Smooth muscle cell of the brain vasculature (primary cell): ENCODE data around the gene DCLK2.

Source experiments
- DNase-seq: peaks from one replicate; pipeline ENCODE4 v3.0.0-alpha.2; 2012; ENCODE audit warnings: low read depth, low spot score

DCLK2 gene

DNA sequence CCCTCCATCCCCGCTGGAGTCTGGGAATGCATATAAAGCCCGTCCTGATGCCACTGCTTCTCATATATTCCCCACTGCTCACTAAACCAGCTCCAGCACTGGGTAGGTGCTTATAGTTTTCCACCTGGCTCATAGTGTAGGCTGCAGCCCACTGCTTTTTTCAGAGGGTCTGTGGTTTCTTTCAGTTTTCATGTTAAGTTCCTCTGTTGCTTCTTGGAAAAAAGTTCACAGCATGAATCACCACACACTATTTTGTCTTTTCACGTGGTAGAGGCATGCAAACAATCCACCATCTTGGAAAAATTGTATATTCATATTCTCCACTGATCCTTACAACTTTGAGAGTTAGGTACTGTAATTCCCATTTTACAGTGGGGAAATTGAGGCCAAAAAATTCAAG lies 39.4 kb downstream of the DCLK2 start:
- no peak for DNase-seq

DNA sequence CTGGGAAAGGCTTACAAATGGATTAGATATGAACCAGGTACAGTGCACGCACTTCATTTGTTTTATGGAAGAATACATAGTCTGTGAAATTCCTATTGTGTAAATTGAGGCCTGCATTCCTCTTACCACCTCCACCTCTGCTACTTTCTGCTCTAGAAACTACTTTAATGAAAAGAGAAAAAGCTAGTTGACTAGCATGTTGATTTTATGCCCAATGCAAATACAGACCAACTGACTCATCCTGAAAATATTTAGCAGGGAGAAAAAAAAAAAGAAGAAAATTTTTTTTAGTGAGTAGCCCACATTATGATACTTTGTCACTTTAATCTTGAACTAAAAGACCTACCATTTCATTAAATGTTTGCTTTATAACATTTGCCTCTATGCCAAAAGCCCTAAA lies 41.2 kb downstream of the DCLK2 start:
- no peak for DNase-seq

DNA sequence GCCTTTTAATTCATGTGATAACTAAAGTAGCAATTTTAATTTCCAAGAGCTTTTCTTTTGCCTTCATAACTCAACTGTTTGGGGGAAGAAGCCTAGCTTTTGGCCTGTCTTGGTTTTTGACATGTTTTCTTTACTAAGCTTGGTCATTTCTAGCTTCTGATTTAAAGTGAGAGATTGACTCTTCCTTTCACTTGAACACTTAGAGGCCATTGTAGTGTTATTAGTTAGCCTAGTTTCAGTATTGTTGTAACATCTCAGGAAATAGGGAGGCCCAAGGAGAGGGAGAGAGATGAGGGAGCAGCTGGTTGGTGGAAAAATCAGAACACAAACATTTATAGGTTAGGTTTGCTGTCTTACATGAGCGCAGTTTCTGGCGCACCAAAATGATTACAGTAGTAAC lies 44.8 kb downstream of the DCLK2 start:
- DNase-seq: no peak

DNA sequence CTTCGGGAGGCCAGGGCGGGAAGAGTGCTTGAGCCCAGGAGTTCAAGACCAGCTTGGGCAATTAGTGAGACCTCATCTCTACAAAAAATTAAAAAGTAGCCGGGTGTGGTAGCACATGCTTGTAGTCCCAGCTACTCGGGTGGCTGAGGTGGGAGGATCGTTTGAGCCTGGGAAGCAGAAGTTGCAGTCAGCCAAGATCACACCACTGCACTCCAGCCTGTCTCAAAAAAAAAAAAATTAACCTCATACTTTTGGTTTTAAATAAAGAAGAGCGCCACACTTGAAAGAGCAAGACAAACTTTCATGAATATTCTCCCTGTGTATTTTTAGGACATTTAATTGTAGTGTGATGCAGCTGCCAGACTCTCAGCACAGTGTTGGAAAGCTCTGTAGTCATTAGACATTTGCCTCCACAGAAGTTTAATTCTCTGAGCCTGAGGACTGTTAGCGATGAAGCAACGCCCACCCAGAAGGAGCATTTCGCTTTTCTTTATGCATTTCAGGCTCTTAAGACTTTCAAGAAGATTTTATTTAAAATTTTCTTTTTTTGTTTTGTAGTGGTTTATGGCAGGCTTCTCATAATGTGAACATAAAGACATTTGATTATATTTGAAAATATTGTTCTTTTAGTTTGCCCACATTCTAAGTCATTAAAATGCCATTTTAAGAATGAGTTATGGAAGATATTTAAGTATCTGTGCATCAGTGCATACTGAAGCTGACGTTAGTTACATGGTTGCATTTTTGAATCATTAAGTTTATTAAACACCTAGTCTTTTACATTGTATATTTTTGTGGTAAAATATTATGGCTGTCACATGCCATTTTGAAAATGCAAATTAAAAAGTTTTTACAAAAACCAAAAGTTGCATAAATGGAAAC lies 45.8 kb downstream of the DCLK2 start:
- no peak for DNase-seq

DNA sequence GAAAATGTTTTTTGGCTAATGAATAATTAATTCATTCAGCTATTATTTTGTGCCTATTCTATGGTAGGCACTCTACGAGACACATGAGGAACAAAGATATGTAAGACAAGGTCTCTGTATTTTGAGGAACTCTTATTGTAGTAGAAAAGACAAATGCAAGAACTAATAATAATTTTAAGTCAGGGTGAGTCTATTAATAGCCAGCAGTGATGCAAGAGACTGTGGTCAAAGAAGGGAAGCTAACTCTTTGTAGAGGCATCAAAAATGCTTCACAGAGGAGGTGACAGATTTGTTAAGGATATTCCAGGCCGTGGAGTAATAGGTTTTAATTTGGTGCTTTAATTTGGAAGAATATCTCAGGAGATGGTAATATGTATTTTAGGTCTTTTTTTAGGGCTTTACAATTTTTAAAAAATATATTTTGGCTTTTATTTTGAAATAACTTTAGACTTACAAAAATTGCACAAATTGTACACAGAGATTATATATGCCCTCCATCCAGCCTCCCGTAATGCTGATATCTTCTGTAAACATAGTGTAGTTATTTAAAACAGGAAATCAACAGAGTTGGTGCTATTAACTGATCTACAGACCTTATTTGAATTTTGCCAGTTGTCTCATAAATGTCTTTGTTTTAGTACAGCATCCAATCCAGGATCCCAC lies 48.1 kb downstream of the DCLK2 start:
- no peak for DNase-seq

DNA sequence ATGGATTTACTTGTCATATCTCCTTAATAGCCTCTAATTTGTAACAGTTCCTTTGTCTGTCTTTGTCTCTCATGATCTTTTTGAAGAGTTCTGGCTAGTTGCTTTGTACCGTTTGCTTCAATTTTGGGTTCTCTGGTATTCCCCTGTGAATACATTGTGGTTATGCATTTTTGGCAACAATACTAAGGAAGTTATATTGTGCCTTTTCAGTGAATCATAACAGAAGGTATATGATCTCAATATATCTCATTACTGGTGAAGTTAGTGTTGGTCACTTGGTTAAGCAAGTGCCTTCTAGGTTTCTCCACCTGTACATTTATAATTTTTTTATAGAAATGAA lies 48.6 kb downstream of the DCLK2 start:
- no peak for DNase-seq

DNA sequence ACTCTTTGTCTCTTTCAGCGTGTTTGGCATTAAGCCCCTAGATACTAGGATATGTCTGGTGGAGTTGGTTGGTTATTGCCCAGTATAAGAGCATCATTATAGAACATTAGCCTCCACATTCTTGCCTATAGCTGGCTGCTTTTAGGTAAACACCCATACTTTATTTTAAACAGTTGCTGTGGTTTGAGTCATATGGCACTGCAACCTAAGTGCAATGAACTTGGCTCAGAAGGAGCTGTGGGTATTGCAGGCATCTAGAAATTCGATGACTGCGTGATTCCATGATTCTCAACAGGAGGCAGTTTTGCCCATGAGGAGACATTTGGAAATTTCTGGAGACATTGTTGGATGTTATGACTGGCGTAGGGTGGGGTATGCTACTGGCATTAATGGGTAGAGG lies 49.5 kb downstream of the DCLK2 start:
- DNase-seq: no peak

DNA sequence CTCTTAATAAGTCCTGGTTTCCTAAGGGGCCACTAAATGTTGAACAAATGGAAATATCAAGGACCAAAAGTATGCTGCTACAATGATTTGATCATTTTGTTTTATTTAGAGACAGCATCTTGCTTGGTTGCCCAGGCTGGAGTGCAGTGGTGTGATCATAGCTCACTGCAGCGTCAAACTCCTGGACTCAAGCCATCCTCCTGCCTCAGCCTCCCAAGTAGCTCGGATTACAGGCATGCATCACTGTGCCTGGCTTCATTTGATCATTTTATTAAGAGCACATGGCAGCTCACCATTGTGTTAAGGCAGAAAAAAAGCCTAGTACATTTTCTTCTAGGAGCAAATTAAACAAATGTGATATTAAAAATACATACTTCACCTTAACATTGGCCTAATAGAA lies 52.7 kb downstream of the DCLK2 start:
- DNase-seq: no peak

DNA sequence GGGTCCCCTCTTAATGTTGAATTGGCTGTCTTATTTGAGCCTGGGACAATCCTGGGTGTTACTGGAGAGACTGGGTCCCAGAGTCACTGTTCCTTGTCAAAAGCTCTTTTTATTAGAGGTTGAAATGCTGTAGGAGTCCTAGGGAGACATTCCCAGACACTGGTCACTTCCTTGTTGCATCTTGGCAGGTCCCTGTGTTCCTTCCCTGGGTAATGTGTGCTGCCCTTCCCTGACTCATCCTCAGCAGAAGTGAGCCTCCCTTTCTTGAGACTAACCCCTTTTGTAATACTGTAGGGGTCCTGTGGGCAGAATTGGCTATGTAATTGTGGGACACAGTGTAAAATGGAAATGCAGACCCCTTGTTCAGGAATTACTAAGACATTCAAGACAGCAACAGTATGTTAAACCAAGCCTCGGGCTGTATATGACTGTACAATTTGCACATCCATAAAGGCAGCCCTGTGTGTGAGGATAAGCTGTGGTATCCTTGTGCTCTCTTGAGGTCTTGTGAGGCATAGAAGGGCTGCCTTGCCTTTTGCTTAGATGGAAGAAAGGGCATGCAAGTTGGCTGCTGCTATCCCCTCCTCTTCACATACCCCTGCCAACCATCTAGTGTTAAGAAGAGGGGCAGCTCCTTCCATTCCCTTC lies 53.5 kb downstream of the DCLK2 start:
- DNase-seq: no peak

DNA sequence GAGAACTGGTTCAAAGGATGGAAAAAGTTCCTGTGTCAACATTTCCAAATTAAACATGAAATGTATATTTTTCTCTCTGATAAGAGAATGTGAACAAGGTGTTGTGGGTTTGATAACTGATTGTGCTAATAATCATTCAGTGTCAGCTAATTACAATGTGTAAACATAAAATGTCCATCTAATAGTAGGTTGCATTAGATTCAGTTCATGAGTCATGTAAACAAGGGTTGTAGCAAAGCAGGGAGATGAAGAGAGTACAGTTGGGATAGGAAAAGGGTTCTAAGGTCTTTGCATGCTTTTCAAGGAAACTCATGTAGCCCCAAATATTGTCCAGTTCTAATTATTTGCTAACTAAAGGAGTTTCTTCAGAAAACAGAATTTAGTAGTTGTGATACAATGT lies 55.4 kb downstream of the DCLK2 start:
- no peak for DNase-seq

DNA sequence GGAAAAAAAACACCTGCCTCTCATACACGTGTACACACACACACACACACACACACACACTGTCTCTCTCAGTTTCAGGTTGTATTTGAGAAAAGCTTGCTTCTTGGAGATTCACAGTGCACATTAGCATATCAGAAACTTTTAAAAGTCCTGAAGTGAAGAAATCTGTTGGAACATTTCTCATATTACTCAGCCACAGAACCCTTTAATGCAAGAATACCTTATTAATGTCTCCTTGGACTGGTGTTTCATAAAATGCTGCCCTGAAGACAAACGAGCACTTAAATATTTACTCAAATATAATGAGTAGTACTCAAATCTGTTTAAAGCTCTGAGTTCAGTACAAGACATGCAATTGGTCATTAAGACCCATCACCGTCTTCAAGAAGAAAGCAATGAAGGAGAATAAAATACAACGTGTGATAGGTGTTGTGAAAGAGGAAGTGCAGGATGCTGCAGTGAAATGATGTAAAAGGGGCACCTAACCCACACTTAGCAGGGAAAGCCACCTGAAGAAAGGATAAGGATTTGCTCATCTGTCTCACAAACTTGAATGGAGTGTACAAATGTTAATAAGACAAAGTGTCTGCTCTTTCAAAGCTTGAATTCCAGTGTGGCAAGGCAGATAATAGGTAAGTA lies 57.0 kb downstream of the DCLK2 start:
- no peak for DNase-seq

DNA sequence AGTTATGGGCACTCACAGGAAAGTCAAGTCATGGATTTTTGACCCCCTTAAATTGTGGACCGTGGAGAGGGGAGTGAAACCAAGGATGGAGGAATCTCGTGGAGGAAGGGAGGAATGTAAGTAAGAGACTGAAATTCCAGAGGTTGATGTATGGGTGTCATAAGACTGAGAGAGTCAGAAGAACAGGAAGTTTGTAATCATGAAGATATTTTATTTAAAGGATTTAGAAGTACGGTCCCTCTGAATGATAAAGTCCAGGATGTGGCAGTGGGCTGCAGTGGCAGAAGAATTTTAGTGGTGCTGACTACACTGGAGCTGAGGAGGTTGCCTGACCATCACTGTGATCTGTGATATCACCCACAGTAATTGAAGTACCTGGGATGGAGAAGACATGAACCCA lies 57.8 kb downstream of the DCLK2 start:
- DNase-seq: no peak

DNA sequence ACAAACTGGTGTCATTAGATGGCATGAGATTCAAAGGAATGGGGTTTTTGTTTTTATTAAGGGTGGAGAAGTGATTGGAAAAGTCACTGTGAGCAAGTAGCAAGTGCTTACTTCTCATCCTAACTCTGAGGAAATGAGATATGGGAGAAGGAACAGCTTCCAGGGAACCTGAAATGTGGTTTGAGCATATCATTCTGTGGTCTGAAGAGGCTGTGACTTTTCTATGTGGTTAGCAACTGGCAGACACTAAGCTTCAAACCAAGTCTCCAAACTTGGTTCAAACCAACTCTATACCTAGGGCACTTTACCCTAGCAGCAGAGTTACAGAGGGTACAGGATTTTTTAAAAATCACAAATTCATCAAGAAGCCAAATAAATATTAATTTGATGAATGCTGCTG lies 58.2 kb downstream of the DCLK2 start:
- DNase-seq: no peak

DNA sequence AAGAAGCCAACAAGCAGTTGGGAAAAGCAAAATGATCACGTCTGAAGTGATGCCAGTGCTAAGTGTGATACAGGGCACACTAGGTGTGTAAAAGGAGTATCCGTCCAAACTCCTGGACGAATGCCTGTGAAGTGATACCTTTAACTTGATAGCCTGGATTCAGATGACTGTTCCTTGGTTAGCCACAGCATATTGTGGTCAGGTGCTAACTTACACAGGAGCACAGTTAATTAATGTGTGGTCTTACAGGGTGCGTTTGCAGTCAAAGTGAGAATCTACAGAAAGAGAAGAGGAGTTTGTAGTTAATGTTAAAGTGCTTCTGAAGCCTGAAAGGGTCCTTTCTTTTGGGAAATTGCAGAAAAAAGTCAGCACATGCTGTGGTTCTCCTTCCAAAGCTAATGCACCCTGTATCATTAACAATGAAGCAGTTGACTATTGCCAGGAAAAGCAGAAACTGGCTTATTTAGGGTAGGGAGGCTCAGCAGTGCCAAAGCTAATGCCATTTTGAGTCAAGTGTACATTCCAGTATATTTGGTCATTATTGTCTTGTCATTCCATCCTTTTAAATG lies 61.1 kb downstream of the DCLK2 start:
- DNase-seq: no peak

DNA sequence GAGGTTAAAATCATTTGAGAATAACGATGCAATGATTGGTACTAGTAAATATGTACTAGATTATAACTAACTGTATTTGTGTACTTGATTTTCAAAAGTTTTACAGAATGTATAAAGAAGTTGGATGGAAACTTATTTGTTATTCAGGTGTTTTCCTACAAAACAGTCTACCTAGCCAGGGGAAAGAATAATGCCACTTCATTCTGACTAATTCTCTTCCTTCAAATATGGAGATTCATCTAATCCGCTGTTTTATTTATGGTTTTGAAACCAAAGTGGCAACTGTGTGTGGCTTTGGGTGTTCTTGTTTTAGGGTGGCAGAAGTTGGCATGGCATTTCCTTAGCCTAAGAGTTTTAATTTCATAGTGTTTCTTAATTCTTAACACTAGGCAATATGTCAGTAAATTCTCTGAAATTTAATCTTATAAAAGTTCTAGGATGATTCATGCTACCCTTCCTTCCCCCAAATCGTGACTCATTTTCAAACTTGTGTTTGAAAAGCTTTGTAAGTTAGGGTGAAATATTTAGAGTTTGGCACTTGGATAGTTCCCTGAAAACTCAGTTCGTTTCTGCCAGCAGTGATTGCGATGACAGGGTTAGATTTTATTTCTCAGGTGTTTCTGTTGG lies 62.6 kb downstream of the DCLK2 start:
- DNase-seq: no peak

DNA sequence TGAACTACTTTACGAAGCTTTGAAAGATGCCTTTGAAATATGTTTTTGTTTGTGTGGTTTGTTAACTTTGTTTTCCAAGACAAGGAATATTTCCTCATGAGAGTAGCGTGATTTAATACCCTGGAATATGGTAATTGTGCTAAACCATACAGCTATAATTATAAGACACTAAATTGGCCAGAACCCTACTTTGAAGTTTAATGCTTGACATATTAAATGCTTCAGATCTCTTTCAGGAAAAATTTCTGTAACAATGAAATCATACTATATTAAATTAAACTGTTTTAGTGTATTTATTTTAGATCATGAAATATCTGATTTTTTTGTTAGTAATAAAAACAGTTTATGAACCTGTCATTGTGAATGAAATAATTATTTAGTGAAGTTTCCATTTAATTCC lies 63.5 kb downstream of the DCLK2 start:
- DNase-seq: no peak

DNA sequence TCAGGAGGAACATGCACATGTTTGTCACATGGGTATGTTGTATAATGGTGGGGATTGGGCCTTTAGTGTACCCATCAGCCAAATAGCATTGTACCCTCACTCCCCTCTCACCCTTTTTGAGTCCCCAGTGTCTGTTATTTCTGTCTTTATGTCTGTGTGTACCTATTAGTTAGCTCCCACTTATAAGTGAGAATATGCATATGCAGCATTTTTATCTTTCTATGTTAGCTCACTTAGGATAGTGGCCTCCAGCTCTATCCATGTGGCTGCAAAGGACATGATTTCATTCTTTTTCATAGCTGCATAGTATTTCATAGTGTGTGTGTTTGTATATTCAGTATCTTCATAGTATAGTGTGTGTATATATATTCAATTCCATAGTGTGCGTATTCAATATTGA lies 64.6 kb downstream of the DCLK2 start:
- DNase-seq: no peak

DNA sequence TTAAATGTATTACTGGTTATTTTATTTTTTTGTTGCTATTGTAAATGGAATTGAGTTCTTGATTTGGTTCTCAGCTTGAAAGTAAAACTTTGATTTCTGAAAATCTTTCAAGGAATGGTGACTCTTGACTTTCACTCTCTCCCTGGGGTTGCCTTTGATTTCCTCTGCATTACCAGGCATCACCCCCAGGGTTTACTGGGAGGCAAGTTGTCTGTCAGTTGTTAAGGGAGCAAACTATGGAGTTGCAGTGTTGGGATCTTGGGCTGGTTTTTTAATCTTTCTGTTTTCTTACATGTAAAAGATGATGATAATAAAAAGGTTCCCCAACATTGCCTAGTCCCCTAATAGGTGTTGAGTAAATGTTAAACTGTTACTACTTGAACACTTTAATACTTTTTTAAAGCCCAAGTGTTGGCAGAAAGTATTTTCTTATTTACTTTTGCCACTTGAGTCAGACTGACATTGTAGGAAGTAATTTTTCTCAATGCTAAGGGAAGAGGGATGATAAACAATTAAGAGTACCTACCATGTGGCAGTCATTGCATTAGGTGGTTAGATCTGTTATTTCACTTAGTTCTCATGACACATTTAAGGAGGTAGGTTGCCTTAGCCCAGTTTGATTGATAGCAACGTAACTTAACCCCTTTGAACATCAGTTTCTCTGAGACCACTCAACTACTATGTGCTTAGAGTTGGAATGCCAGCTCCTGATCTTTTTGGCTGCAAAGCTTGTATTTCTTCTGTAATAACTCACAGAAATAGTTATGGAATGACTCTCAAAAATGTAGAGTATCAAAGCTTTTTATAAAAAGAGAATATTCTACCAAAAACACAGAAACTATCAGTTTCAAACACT lies 67.1 kb downstream of the DCLK2 start:
- DNase-seq: no peak

DNA sequence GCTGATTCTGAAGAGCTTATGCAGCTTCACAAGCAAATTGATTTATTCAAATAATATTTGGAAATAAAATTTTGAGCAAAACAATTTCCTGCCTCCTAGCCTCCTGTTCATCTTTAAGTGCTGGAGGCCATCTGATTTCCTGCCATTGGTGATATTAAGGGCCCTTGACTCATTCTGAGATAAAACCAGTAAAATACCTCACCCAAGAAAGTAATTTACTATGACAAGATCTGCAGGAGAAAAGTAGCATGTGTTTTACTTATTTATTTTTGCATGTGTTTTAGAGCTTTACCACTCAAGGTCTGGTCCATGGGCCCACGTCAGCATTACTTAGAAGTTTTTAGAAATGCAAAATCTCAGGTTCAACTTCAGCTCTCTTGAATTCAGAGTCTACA lies 67.7 kb downstream of the DCLK2 start:
- DNase-seq: no peak

DNA sequence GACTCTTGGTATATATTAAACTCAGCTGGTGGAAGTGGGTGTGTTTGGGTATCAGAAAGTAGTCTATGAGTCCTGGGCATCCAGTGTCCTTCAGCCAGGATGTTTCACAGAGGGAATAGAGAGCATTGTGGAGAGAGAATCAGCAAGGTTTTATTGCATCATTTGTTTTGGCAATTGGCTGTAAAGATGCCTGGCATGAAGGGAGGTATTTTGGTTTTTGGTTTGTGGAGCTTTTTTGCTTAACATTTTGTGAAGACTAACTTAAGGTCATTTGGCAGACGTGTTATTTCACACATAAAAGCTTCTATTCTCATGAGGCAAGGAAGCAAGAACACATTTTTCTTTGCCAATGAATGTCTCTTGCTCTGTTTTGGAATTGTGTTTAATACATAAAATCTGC lies 71.1 kb downstream of the DCLK2 start:
- no peak for DNase-seq

DNA sequence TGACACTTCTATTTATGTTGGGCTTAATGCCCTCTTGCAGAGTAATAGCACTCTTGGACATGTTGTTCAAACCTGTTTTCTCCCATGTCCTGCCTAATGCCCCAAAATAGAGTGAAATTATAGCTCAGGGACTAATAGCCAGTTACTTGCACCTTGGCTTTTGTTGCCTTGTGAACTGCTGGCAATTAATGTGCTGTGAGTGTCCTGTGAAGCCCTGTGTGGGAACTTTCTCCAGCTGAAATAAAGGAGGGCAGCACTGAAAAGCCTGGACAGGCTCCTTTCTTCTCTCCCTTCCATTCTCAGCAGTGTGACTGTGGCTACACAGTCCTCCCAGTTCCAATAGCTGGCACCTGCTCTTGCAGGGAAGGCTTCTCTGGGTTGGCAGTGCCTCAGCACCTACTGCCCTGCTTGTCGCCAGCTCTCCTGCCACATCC lies 72.4 kb downstream of the DCLK2 start:
- no peak for DNase-seq
